Fibroblast of lung (primary cell): ENCODE results near the gene TRMT61A. TPM values are rescaled to one million over a fixed set of nuclear protein-coding genes. Genes with fewer than 3 reads are reported as not detected.

ENCODE experiments used
- DNase-seq, 2 donors: peaks; one replicate each; pipeline versions ENCODE4 v3.0.0 to v3.0.0-alpha.2; 2010; ENCODE audit warnings: low read depth in 2 of 2
- H2AFZ ChIP-seq: 2 replicates; pipeline ENCODE4 v1.5.1; 2012; ENCODE audit warnings: low read length, control low read depth, inconsistent platforms
- H3K27ac ChIP-seq: 2 replicates; pipeline ENCODE4 v1.5.1; 2011; ENCODE audit warnings: low read length, control low read depth; ENCODE audit not compliant: insufficient read depth
- H3K27me3 ChIP-seq: 2 replicates; pipeline ENCODE4 v1.5.1; 2011; ENCODE audit warnings: mild to moderate bottlenecking, low read length; ENCODE audit not compliant: control insufficient read depth, insufficient read depth
- H3K36me3 ChIP-seq: 2 replicates; pipeline ENCODE4 v1.5.1; 2011; ENCODE audit warnings: low read length; ENCODE audit not compliant: control insufficient read depth, insufficient read depth
- H3K4me1 ChIP-seq: 2 replicates; pipeline ENCODE4 v1.5.1; 2011; ENCODE audit warnings: low read length; ENCODE audit not compliant: control insufficient read depth, insufficient read depth; ENCODE audit errors: extremely low read depth
- H3K4me2 ChIP-seq: 2 replicates; pipeline ENCODE4 v1.5.1; 2011; ENCODE audit warnings: low read length, control low read depth; ENCODE audit not compliant: insufficient read depth; ENCODE audit errors: extremely low read depth
- H3K4me3 ChIP-seq, 4 experiments: fragments of 200-600 bp in 1 of 4; sonication (generic) in 1 of 4; replicated peaks in 1 of 4; 2 replicates each; pipeline ENCODE4 v1.5.1; 2011 to 2016; ENCODE audit warnings: low read length in 4 of 4, low read depth in 3 of 4, mild to moderate bottlenecking in 3 of 4, control low read depth in 2 of 4, inconsistent platforms in 1 of 4, mixed read lengths in 1 of 4; ENCODE audit not compliant: insufficient read depth in 1 of 4; ENCODE audit errors: control extremely low read depth in 1 of 4
- H3K79me2 ChIP-seq: 2 replicates; pipeline ENCODE4 v1.5.1; 2012; ENCODE audit warnings: mild to moderate bottlenecking, low read length, inconsistent platforms; ENCODE audit not compliant: control insufficient read depth, insufficient read depth
- H3K9ac ChIP-seq: 2 replicates; pipeline ENCODE4 v1.5.1; 2011; ENCODE audit warnings: mild to moderate bottlenecking, low read length, control low read depth; ENCODE audit not compliant: insufficient read depth
- H3K9me3 ChIP-seq: 2 replicates; pipeline ENCODE4 v1.5.1; 2012; ENCODE audit warnings: low read depth, low read length; ENCODE audit not compliant: control insufficient read depth, insufficient read depth
- H4K20me1 ChIP-seq: 2 replicates; pipeline ENCODE4 v1.5.1; 2011; ENCODE audit warnings: low read length; ENCODE audit not compliant: control insufficient read depth, insufficient read depth; ENCODE audit errors: extremely low read depth
- EZH2 ChIP-seq: IDR thresholded peaks from 2 replicates; pipeline ENCODE4 v1.5.1; 2012; ENCODE audit warnings: low read length, control low read depth, mild to moderate bottlenecking; ENCODE audit errors: missing control alignments
- polyA plus RNA-seq, 2 donors: library from polyadenylated mRNA; depleted of rRNA in 1 of 2; stranded (reverse) in 1 of 2; unstranded in 1 of 2; fragments of >200 nt; gene quantifications; 2 replicates each; pipeline ENCODE4 v1.2.1, GENCODE V29; 2011 to 2012; ENCODE audit warnings: missing spikeins in 1 of 2
- total RNA-seq: library from RNA; depleted of rRNA; stranded (reverse); fragments of >200 nt; gene quantifications from 2 replicates; pipeline ENCODE4 v1.2.1, GENCODE V29; 2014
- TF ChIP-seq, protein P1 (sequence below), 2 donors: IDR thresholded peaks in 1 of 2; conservative IDR thresholded peaks in 1 of 2; 1 replicate in 1 of 2; 2 replicates in 1 of 2; pipeline ENCODE4 v1.5.1; 2011 to 2012; ENCODE audit warnings: low read length in 2 of 2, control low read depth in 1 of 2, inconsistent platforms in 1 of 2, low read depth in 1 of 2, mild to moderate bottlenecking in 1 of 2

Gene TRMT61A
- total and polyA plus RNA-seq, 2 donors (not counting 1 experiment from before 2014, with no cell fraction given): 4.2 to 10.6 TPM

DNA sequence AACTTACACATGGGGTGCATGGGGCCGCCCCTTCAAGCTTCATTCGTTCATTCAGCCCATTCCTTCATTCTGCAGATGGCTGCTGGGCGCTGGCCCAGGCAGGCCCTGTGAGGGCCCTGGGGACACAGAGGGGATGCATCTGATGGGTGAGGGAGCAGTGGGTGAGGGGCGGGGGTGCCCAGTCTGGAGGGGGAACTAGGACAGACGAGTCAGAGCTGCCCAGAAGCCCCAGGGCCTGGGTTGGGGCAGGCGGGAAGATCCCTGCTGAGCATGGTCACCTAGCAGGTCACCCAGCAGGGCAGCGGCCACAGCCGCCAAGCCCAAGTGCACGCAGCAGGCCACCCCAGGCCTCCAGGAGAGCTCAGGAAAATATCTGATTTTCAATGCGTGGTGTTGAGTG is 14.1 kb downstream of the TRMT61A start:
- DNase-seq: no peak
- Histone ChIP-seq H3K36me3 (no peaks in the 10 kb centered on the region), H3K27me3 (no peaks in the 10 kb centered on the region), H3K27ac (no peak overlapping the region), H3K79me2 (no peaks in the 10 kb centered on the region), H3K4me1 (peaks cover 46% of the 10 kb centered on the region), H3K4me3 (no peak overlapping the region), H2AFZ (no peak overlapping the region), H4K20me1 (no peaks in the 10 kb centered on the region), H3K4me2 (no peak overlapping the region), H3K9ac (no peak overlapping the region), H3K9me3 (no peaks in the 10 kb centered on the region)
- TF ChIP-seq, protein P1, sequence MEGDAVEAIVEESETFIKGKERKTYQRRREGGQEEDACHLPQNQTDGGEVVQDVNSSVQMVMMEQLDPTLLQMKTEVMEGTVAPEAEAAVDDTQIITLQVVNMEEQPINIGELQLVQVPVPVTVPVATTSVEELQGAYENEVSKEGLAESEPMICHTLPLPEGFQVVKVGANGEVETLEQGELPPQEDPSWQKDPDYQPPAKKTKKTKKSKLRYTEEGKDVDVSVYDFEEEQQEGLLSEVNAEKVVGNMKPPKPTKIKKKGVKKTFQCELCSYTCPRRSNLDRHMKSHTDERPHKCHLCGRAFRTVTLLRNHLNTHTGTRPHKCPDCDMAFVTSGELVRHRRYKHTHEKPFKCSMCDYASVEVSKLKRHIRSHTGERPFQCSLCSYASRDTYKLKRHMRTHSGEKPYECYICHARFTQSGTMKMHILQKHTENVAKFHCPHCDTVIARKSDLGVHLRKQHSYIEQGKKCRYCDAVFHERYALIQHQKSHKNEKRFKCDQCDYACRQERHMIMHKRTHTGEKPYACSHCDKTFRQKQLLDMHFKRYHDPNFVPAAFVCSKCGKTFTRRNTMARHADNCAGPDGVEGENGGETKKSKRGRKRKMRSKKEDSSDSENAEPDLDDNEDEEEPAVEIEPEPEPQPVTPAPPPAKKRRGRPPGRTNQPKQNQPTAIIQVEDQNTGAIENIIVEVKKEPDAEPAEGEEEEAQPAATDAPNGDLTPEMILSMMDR (conservative IDR thresholded peaks at IDR 0.05 in 1 of 2, IDR thresholded peaks at IDR 0.05 in 1 of 2; ENCODE audit: low read depth in 1 of 2, low read length in 2 of 2): no peak
- TF ChIP-seq EZH2: no peak

DNA sequence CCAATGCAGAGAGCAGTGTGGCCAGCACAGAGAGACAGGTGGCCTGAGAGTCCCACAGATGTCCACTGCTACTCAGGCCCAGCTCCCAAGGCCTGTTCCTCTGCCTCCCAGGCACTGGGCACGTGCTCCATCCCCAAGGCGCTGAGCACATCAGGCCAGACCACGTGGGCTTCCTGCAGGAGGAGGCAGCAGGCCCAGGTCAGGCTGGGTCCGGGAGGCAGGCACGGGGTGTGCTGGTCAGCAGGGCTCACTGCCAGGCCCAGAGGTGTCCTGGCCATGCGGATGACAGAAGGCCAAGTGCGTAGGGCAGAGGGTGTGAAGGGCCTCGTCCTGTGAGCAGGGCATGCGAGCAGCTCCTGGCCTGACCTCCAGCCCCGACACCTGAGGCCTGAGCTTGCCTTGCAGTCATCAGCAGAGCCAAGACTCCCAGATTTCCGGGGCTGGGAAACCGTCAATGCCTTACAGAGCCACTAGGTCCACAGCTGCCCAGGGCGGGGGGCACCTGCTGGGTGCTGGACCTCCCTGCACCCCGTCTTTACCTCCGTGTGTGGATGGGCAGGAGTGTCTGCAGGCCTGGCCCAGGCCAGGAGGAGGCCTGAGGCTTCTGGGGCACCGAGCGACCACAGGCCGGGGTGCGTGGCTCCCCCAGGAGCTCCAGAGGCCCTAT is 14.9 kb downstream of the TRMT61A start:
- Histone ChIP-seq H3K9me3 (no peaks in the 10 kb centered on the region), H2AFZ (no peak overlapping the region), H3K4me1 (peaks cover 44% of the 10 kb centered on the region), H3K9ac (peak overlapping the region; percentile 16), H3K27me3 (no peaks in the 10 kb centered on the region), H3K79me2 (no peaks in the 10 kb centered on the region), H3K4me3 (no peak overlapping the region), H3K36me3 (no peaks in the 10 kb centered on the region), H3K4me2 (no peak overlapping the region), H4K20me1 (no peaks in the 10 kb centered on the region), H3K27ac (peak overlapping the region; percentile 8)
- TF ChIP-seq, protein P1 (conservative IDR thresholded peaks at IDR 0.05 in 1 of 2, IDR thresholded peaks at IDR 0.05 in 1 of 2; ENCODE audit: low read depth in 1 of 2, low read length in 2 of 2): no peak
- TF ChIP-seq EZH2: no peak
- no peak for DNase-seq

DNA sequence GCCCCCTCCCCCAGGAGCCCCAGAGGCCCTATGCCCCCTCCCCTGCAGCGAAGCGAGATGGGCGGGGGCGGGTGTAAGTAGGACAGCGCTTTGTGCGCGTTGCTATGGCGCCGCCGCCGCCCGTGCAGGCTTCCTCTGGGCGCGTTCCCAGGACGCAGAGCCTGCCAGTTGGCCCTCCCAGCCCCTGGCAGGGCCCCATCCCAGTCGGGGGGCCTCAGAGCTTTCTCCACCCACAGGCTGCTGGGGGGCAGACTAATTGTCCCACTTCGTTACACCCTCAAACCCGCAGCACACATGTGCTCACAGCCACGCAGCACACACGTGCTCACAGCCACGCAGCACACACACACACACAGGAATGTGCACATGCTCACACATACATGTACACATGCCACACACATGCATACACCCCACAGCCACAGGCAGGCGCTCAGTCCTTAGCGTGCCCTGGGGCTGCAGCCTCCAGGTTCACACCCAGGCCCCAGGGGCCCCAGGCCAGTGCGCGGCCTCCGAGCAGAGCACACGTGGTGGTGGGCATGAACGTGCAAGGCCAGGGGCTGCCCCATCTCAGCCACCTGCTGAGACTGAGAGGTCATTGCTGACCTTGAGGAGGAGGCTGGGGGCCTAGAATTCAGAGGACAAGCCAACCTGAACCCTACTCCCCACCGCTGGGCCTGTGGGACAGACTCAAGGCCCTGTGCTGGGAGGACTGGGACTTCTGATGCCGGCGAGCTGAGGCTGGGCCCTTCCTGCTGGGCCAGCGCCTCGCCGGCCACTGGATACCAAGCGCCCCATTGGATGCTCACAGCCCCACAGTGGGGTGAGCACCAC is 15.6 kb downstream of the TRMT61A start:
- Histone ChIP-seq H3K36me3 (no peaks in the 10 kb centered on the region), H2AFZ (no peak overlapping the region), H3K9me3 (no peaks in the 10 kb centered on the region), H3K27ac (no peak overlapping the region), H3K4me2 (no peak overlapping the region), H3K4me1 (peaks cover 42% of the 10 kb centered on the region), H3K79me2 (no peaks in the 10 kb centered on the region), H3K4me3 (no peak overlapping the region), H4K20me1 (no peaks in the 10 kb centered on the region), H3K9ac (no peak overlapping the region), H3K27me3 (no peaks in the 10 kb centered on the region)
- DNase-seq: no peak
- TF ChIP-seq, protein P1 (conservative IDR thresholded peaks at IDR 0.05 in 1 of 2, IDR thresholded peaks at IDR 0.05 in 1 of 2; ENCODE audit: low read depth in 1 of 2, low read length in 2 of 2): no peak
- TF ChIP-seq EZH2: no peak
